Right lobe of liver (tissue), 4 donors: ENCODE results near the gene ASB1.

Experiments
- POLR2A ChIP-seq: fragments of 450-650 bp; IDR thresholded peaks from one replicate; pipeline ENCODE4 v1.6.1; 2017; ENCODE audit warnings: antibody characterized with exemption, mild to moderate bottlenecking
- TF ChIP-seq, protein P1 (sequence below), 4 donors: fragments of 200-600 bp in 3 of 4; fragments of 450-650 bp in 1 of 4; IDR thresholded peaks; one replicate each; pipeline versions ENCODE4 v1.5.1 to v1.8.0; 2016 to 2022; ENCODE audit warnings: antibody characterized with exemption in 4 of 4, mild to moderate bottlenecking in 2 of 4
- donor health status: DM: no; HTN: no; CAD: no.
- donor health status: DM: no; HTN: no; CAD: no.
- donor health status: DM: no; HTN: yes; CAD: no.

DNA sequence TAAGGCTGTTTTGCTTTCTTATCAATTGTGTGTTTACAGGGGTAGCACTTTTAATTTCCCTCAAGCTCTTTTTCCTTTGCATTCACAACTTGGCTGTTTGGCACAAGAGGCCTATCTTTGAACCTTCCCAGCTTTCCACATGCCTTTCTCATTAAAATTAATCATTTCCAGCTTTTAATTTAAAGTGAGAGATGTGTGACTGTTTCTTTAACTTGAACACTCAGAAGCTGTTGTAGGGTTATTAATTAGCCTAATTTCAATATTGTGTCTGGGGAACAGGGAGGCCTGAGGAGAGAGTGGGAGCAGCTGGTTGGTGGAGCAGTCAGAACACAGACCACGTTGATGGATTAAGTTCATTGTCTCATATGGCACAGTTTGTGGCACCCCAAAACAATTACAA is 4.7 kb downstream of the ASB1 start:
- TF ChIP-seq, protein P1, sequence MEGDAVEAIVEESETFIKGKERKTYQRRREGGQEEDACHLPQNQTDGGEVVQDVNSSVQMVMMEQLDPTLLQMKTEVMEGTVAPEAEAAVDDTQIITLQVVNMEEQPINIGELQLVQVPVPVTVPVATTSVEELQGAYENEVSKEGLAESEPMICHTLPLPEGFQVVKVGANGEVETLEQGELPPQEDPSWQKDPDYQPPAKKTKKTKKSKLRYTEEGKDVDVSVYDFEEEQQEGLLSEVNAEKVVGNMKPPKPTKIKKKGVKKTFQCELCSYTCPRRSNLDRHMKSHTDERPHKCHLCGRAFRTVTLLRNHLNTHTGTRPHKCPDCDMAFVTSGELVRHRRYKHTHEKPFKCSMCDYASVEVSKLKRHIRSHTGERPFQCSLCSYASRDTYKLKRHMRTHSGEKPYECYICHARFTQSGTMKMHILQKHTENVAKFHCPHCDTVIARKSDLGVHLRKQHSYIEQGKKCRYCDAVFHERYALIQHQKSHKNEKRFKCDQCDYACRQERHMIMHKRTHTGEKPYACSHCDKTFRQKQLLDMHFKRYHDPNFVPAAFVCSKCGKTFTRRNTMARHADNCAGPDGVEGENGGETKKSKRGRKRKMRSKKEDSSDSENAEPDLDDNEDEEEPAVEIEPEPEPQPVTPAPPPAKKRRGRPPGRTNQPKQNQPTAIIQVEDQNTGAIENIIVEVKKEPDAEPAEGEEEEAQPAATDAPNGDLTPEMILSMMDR (IDR thresholded peaks at IDR 0.05): no peak
- TF ChIP-seq POLR2A: no peak
